Liver (tissue), 9 donors: ENCODE measurements around the gene TRMT61A. TPM values are rescaled to one million over a fixed set of nuclear protein-coding genes. Genes with fewer than 3 reads are reported as not detected.

Experiments used
- DNase-seq: peaks from one replicate; pipeline ENCODE4 v3.0.0-alpha.2; 2017; ENCODE audit warnings: low spot score
- H3K27ac ChIP-seq, 2 donors: one replicate each; pipeline ENCODE4 v1.7.0; 2013; ENCODE audit warnings: inconsistent platforms in 2 of 2, low read length in 2 of 2, control low read depth in 1 of 2, low read depth in 1 of 2, mild to moderate bottlenecking in 1 of 2
- H3K27me3 ChIP-seq, 4 donors: one replicate each; pipeline versions ENCODE4 v1.6.1 to v1.7.0; 2013; ENCODE audit warnings: low read length in 3 of 4, inconsistent platforms in 1 of 4, mild to moderate bottlenecking in 1 of 4, moderate library complexity in 1 of 4; ENCODE audit not compliant: control insufficient read depth in 4 of 4, insufficient read depth in 4 of 4
- H3K36me3 ChIP-seq, 4 donors: one replicate each; pipeline versions ENCODE4 v1.6.1 to v1.7.0; 2013; ENCODE audit warnings: low read length in 3 of 4, mild to moderate bottlenecking in 3 of 4, low read depth in 1 of 4, moderate library complexity in 1 of 4; ENCODE audit not compliant: control insufficient read depth in 4 of 4, insufficient read depth in 3 of 4
- H3K4me1 ChIP-seq, 4 donors: one replicate each; pipeline versions ENCODE4 v1.6.1 to v1.7.0; 2013; ENCODE audit warnings: low read length in 3 of 4, mild to moderate bottlenecking in 3 of 4, moderate library complexity in 1 of 4; ENCODE audit not compliant: control insufficient read depth in 4 of 4, insufficient read depth in 4 of 4
- H3K4me3 ChIP-seq, 3 donors: one replicate each; pipeline versions ENCODE4 v1.6.1 to v1.7.0; 2013; ENCODE audit warnings: low read length in 3 of 3, control low read depth in 1 of 3, low read depth in 1 of 3, mild to moderate bottlenecking in 1 of 3
- H3K9ac ChIP-seq, 2 donors: one replicate each; pipeline ENCODE4 v1.7.0; 2013; ENCODE audit warnings: low read length in 2 of 2, mild to moderate bottlenecking in 2 of 2, moderate library complexity in 2 of 2, control low read depth in 1 of 2, low read depth in 1 of 2
- H3K9me3 ChIP-seq, 4 donors: one replicate each; pipeline versions ENCODE4 v1.6.1 to v1.7.0; 2013; ENCODE audit warnings: low read length in 3 of 4; ENCODE audit not compliant: control insufficient read depth in 4 of 4
- EGR1 ChIP-seq, 2 donors: IDR thresholded peaks; 2 replicates each; pipeline ENCODE4 v1.6.1; 2016 to 2018; ENCODE audit warnings: antibody characterized with exemption in 2 of 2, low read depth in 2 of 2
- FOXA1 ChIP-seq: IDR thresholded peaks from 2 replicates; pipeline ENCODE4 v1.6.1; 2016; ENCODE audit warnings: antibody characterized with exemption
- FOXA2 ChIP-seq: IDR thresholded peaks from 2 replicates; pipeline ENCODE4 v1.6.1; 2016; ENCODE audit warnings: antibody characterized with exemption
- GABPA ChIP-seq, 2 donors: IDR thresholded peaks in 1 of 2; conservative IDR thresholded peaks in 1 of 2; 2 replicates each; pipeline ENCODE4 v1.6.1; 2016; ENCODE audit warnings: antibody characterized with exemption in 2 of 2, mild to moderate bottlenecking in 1 of 2, moderate library complexity in 1 of 2
- HNF4A ChIP-seq, 2 donors: conservative IDR thresholded peaks; 2 replicates each; pipeline ENCODE4 v1.6.1; 2016; ENCODE audit warnings: antibody characterized with exemption in 2 of 2, mild to moderate bottlenecking in 2 of 2
- JUND ChIP-seq, 2 donors: IDR thresholded peaks; 2 replicates each; pipeline ENCODE4 v1.6.1; 2016; ENCODE audit warnings: antibody characterized with exemption in 2 of 2
- NR2F2 ChIP-seq: IDR thresholded peaks from 2 replicates; pipeline ENCODE4 v1.6.1; 2016; ENCODE audit warnings: antibody characterized with exemption
- RXRA ChIP-seq, 2 donors: IDR thresholded peaks; 2 replicates each; pipeline ENCODE4 v1.6.1; 2017 to 2018; ENCODE audit warnings: antibody characterized with exemption in 2 of 2, mild to moderate bottlenecking in 1 of 2
- SP1 ChIP-seq: IDR thresholded peaks from 2 replicates; pipeline ENCODE4 v1.6.1; 2018; ENCODE audit warnings: antibody characterized with exemption, mild to moderate bottlenecking
- TAF1 ChIP-seq: conservative IDR thresholded peaks from 2 replicates; pipeline ENCODE4 v1.6.1; 2016; ENCODE audit warnings: antibody characterized with exemption, mild to moderate bottlenecking
- WGBS: extraction: QIAGEN DNeasy Blood & Tissue Kit; methylation state at CpG from one replicate; pipeline ENCODE4 v1.1.7; 2013; 5-methylcytosine and 5-hydroxymethylcytosine counted together
- polyA plus RNA-seq, 2 donors: library from polyadenylated mRNA; stranded (reverse) in 1 of 2; unstranded in 1 of 2; fragments of 200-250 nt in 1 of 2; fragments of >200 nt in 1 of 2; fragmentation: Nextera tagmentation in 1 of 2; extraction: Ambion mirVana in 1 of 2; gene quantifications; one replicate each; pipeline versions ENCODE4 v1.2.1 to v1.2.3, GENCODE V29; 2013 to 2015
- total RNA-seq, 2 donors: library from RNA; depleted of rRNA; stranded (reverse); fragments of >200 nt; gene quantifications; one replicate each; pipeline ENCODE4 v1.2.3, GENCODE V29; 2014
- TF ChIP-seq, protein P1 (sequence below): IDR thresholded peaks from 2 replicates; pipeline ENCODE4 v1.6.1; 2016; ENCODE audit warnings: antibody characterized with exemption
- TF ChIP-seq, protein P2 (sequence below): IDR thresholded peaks from 2 replicates; pipeline ENCODE4 v1.6.1; 2016; ENCODE audit warnings: antibody characterized with exemption
- TF ChIP-seq, protein P3 (sequence below): IDR thresholded peaks from 2 replicates; pipeline ENCODE4 v1.6.1; 2016; ENCODE audit warnings: antibody characterized with exemption, mild to moderate bottlenecking
- donor health status: healthy.
- donor health status: healthy.
- donor health status: healthy.
- donor health status: healthy.
- donor health status: healthy.

Gene TRMT61A
- total and polyA plus RNA-seq, 4 donors: 4.1 to 8.0 (median 6.5) TPM

DNA sequence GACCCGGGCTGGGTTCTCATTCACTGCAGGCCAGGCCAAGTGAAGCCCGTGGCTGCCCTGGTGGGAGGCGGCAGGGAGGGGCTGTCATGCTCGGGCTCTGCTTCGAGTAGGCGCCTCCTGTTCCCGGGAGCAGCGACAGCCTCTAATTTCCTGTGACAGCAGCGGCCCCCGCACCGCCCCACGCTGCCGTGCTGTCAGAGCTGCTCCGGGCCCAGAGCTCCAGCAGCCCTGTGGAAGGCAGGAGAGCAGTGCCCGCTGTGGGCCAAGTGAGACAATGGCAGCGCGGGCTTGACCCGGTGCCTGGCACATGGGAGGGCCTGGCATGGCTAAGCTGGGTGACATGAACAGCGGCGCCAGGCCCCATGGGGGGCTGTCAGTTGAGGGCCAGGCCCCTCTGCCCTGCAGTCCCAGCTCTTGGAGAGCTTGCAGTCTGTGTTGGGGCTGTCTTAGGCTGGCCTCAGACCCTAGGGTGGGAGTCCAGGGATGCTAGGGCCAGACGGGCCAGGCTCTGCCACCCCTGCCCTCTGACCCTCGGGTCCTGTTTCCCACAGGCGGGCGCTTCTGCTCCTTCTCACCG is 5.1 kb downstream of the TRMT61A start:
- H3K36me3 ChIP-seq: peaks cover 0 to 23% (median 3%) of the 10 kb centered on the region in 4 donors
- H3K27ac ChIP-seq: no peak overlapping the region

DNA sequence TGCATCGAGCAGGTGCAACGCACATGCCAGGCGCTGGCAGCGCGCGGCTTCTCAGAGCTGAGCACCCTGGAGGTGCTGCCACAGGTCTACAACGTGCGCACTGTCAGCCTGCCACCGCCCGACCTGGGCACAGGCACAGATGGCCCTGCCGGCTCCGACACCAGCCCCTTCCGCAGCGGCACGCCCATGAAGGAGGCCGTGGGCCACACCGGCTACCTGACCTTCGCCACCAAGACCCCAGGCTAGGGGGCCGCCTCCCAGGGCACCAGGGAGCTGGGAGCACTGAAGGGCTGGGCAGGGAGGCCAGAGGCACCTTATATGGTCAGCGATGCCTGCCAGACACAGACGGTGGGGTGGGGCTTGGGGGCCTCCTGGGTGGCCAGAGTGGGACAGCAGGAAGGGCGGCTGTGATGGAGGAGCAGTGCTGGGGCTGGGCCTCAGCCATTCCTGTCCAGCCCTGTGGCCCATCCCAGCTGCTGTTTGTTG is 5.6 kb downstream of the TRMT61A start:
- Histone ChIP-seq H3K4me1 (peaks cover 8 to 20% (median 11%) of the 10 kb centered on the region in 4 donors), H3K4me3 (no peak overlapping the region), H3K9ac (no peak overlapping the region), H3K27me3 (no peaks in the 10 kb centered on the region), H3K27ac (no peak overlapping the region), H3K36me3 (peaks cover 0 to 23% (median 3%) of the 10 kb centered on the region in 4 donors), H3K9me3 (no peaks in the 10 kb centered on the region)
- 91% methylated on average over 22 of the region's 22 CpGs for WGBS
- TF ChIP-seq FOXA2 (no peak), TAF1 (no peak), GABPA (IDR thresholded peaks at IDR 0.05 in 1 of 2, conservative IDR thresholded peaks at IDR 0.05 in 1 of 2) (no peak), HNF4A (conservative IDR thresholded peaks at IDR 0.05) (no peak), JUND (IDR thresholded peaks at IDR 0.05) (no peak), NR2F2 (no peak), SP1 (no peak)
- TF ChIP-seq, protein P1, sequence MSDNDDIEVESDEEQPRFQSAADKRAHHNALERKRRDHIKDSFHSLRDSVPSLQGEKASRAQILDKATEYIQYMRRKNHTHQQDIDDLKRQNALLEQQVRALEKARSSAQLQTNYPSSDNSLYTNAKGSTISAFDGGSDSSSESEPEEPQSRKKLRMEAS: no peak
- TF ChIP-seq, protein P2, sequence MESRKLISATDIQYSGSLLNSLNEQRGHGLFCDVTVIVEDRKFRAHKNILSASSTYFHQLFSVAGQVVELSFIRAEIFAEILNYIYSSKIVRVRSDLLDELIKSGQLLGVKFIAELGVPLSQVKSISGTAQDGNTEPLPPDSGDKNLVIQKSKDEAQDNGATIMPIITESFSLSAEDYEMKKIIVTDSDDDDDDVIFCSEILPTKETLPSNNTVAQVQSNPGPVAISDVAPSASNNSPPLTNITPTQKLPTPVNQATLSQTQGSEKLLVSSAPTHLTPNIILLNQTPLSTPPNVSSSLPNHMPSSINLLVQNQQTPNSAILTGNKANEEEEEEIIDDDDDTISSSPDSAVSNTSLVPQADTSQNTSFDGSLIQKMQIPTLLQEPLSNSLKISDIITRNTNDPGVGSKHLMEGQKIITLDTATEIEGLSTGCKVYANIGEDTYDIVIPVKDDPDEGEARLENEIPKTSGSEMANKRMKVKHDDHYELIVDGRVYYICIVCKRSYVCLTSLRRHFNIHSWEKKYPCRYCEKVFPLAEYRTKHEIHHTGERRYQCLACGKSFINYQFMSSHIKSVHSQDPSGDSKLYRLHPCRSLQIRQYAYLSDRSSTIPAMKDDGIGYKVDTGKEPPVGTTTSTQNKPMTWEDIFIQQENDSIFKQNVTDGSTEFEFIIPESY: no peak
- no peak for DNase-seq

More for the DNA sequence above, 5.1 kb downstream of the TRMT61A start:
- H3K4me3 ChIP-seq: no peak overlapping the region
- WGBS: 91% methylated on average over 25 of the region's 25 CpGs
- no peak overlapping the region for H3K9ac ChIP-seq
- H3K27me3 ChIP-seq: no peaks in the 10 kb centered on the region
- no peak for TF ChIP-seq FOXA1
- no peak for TF ChIP-seq NR2F2
- no peak for TF ChIP-seq EGR1 (IDR thresholded peaks at IDR 0.05; ENCODE audit: low read depth in 2 of 2)
- TF ChIP-seq, protein P3, sequence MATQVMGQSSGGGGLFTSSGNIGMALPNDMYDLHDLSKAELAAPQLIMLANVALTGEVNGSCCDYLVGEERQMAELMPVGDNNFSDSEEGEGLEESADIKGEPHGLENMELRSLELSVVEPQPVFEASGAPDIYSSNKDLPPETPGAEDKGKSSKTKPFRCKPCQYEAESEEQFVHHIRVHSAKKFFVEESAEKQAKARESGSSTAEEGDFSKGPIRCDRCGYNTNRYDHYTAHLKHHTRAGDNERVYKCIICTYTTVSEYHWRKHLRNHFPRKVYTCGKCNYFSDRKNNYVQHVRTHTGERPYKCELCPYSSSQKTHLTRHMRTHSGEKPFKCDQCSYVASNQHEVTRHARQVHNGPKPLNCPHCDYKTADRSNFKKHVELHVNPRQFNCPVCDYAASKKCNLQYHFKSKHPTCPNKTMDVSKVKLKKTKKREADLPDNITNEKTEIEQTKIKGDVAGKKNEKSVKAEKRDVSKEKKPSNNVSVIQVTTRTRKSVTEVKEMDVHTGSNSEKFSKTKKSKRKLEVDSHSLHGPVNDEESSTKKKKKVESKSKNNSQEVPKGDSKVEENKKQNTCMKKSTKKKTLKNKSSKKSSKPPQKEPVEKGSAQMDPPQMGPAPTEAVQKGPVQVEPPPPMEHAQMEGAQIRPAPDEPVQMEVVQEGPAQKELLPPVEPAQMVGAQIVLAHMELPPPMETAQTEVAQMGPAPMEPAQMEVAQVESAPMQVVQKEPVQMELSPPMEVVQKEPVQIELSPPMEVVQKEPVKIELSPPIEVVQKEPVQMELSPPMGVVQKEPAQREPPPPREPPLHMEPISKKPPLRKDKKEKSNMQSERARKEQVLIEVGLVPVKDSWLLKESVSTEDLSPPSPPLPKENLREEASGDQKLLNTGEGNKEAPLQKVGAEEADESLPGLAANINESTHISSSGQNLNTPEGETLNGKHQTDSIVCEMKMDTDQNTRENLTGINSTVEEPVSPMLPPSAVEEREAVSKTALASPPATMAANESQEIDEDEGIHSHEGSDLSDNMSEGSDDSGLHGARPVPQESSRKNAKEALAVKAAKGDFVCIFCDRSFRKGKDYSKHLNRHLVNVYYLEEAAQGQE: no peak
- TF ChIP-seq RXRA (IDR thresholded peaks at IDR 0.05): no peak
- no peak for TF ChIP-seq JUND (IDR thresholded peaks at IDR 0.05)
- no peak for DNase-seq
- no peaks in the 10 kb centered on the region for H3K9me3 ChIP-seq
- H3K4me1 ChIP-seq: peaks cover 8 to 24% (median 14%) of the 10 kb centered on the region in 4 donors
